ENCODE results near the gene CHD6.

The CHD6 gene

GRCh38 chr20:41376349-41376748 lies 241.8 kb downstream of the CHD6 start:
- Histone ChIP-seq H3K4me1 (ENCODE audit: insufficient read depth, low read length, severe bottlenecking) (no peaks in the 10 kb centered on the region), H4K20me1 (ENCODE audit: insufficient read depth, low read length) (no peaks in the 10 kb centered on the region)

GRCh38 chr20:41375846-41376245 lies 242.3 kb downstream of the CHD6 start:
- no peak overlapping the region for H3K27ac ChIP-seq (ENCODE audit: low read depth, low read length, poor library complexity, severe bottlenecking)
- no peaks in the 10 kb centered on the region for H3K4me1 ChIP-seq (ENCODE audit: insufficient read depth, low read length, severe bottlenecking)
- H3K4me3 ChIP-seq (ENCODE audit: low read depth, low read length, poor library complexity, severe bottlenecking): no peak overlapping the region
- H4K20me1 ChIP-seq (ENCODE audit: insufficient read depth, low read length): no peaks in the 10 kb centered on the region
- no peak overlapping the region for H3K4me2 ChIP-seq (ENCODE audit: low read length)
- H3K36me3 ChIP-seq (ENCODE audit: insufficient read depth, low read length): no peaks in the 10 kb centered on the region
- no peak overlapping the region for H3K9ac ChIP-seq (ENCODE audit: low read length)
- H3K9me2 ChIP-seq (ENCODE audit: low read depth, low read length): no peaks in the 10 kb centered on the region
- no peak overlapping the region for H2AFZ ChIP-seq (ENCODE audit: low read length)
- TF ChIP-seq EZH2 (IDR thresholded peaks at IDR 0.05; ENCODE audit: borderline replicate concordance, low read length): no peak
- TF ChIP-seq, protein P1, sequence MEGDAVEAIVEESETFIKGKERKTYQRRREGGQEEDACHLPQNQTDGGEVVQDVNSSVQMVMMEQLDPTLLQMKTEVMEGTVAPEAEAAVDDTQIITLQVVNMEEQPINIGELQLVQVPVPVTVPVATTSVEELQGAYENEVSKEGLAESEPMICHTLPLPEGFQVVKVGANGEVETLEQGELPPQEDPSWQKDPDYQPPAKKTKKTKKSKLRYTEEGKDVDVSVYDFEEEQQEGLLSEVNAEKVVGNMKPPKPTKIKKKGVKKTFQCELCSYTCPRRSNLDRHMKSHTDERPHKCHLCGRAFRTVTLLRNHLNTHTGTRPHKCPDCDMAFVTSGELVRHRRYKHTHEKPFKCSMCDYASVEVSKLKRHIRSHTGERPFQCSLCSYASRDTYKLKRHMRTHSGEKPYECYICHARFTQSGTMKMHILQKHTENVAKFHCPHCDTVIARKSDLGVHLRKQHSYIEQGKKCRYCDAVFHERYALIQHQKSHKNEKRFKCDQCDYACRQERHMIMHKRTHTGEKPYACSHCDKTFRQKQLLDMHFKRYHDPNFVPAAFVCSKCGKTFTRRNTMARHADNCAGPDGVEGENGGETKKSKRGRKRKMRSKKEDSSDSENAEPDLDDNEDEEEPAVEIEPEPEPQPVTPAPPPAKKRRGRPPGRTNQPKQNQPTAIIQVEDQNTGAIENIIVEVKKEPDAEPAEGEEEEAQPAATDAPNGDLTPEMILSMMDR (IDR thresholded peaks at IDR 0.05; ENCODE audit: low read length): no peak
- no peaks in the 10 kb centered on the region for H3K79me2 ChIP-seq (ENCODE audit: insufficient read depth, low read length)
- H3K9me3 ChIP-seq (ENCODE audit: low read length): no peaks in the 10 kb centered on the region
- H3K27me3 ChIP-seq (ENCODE audit: insufficient read depth, low read length): peaks cover 8% of the 10 kb centered on the region; the same call in 1 of the 2 replicates
- no peaks in the 10 kb centered on the region for H3F3A ChIP-seq (ENCODE audit: insufficient read depth, low read length)

More at GRCh38 chr20:41376349-41376748, 241.8 kb downstream of the CHD6 start:
- H3K36me3 ChIP-seq (ENCODE audit: insufficient read depth, low read length): no peaks in the 10 kb centered on the region
- H3K4me2 ChIP-seq (ENCODE audit: low read length): no peak overlapping the region
- no peak overlapping the region for H2AFZ ChIP-seq (ENCODE audit: low read length)
- no peaks in the 10 kb centered on the region for H3K9me3 ChIP-seq (ENCODE audit: low read length)
- no peaks in the 10 kb centered on the region for H3F3A ChIP-seq (ENCODE audit: insufficient read depth, low read length)
- no peaks in the 10 kb centered on the region for H3K79me2 ChIP-seq (ENCODE audit: insufficient read depth, low read length)
- TF ChIP-seq, protein P1 (IDR thresholded peaks at IDR 0.05; ENCODE audit: low read length): no peak
- TF ChIP-seq EZH2 (IDR thresholded peaks at IDR 0.05; ENCODE audit: borderline replicate concordance, low read length): no peak
- H3K9me2 ChIP-seq (ENCODE audit: low read depth, low read length): no peaks in the 10 kb centered on the region
- no peak overlapping the region for H3K4me3 ChIP-seq (ENCODE audit: low read depth, low read length, poor library complexity, severe bottlenecking)
- H3K9ac ChIP-seq (ENCODE audit: low read length): no peak overlapping the region
- H3K27me3 ChIP-seq (ENCODE audit: insufficient read depth, low read length): peaks cover 8% of the 10 kb centered on the region; the same call in 1 of the 2 replicates
- H3K27ac ChIP-seq (ENCODE audit: low read depth, low read length, poor library complexity, severe bottlenecking): no peak overlapping the region

GRCh38 chr20:41373931-41374920 lies 244.0 kb downstream of the CHD6 start:
- no peak for TF ChIP-seq EZH2 (IDR thresholded peaks at IDR 0.05; ENCODE audit: borderline replicate concordance, low read length)
- Histone ChIP-seq H3K79me2 (ENCODE audit: insufficient read depth, low read length) (no peaks in the 10 kb centered on the region), H3F3A (ENCODE audit: insufficient read depth, low read length) (no peaks in the 10 kb centered on the region), H3K9me3 (ENCODE audit: low read length) (no peaks in the 10 kb centered on the region), H3K4me3 (ENCODE audit: low read depth, low read length, poor library complexity, severe bottlenecking) (no peak overlapping the region), H3K9me2 (ENCODE audit: low read depth, low read length) (no peaks in the 10 kb centered on the region), H3K9ac (ENCODE audit: low read length) (no peak overlapping the region), H3K36me3 (ENCODE audit: insufficient read depth, low read length) (no peaks in the 10 kb centered on the region), H2AFZ (ENCODE audit: low read length) (no peak overlapping the region), H3K27me3 (ENCODE audit: insufficient read depth, low read length) (peaks cover 8% of the 10 kb centered on the region; the same call in 1 of the 2 replicates), H3K4me2 (ENCODE audit: low read length) (no peak overlapping the region), H3K27ac (ENCODE audit: low read depth, low read length, poor library complexity, severe bottlenecking) (no peak overlapping the region), H3K4me1 (ENCODE audit: insufficient read depth, low read length, severe bottlenecking) (no peaks in the 10 kb centered on the region), H4K20me1 (ENCODE audit: insufficient read depth, low read length) (no peaks in the 10 kb centered on the region)

Data from OCI-LY1 (cell line).